Activated T-cell treated with anti-CD3 and anti-CD28 coated beads, Interleukin-2, amount 50 U/mL, for 24 hours (primary cell): ENCODE results near the gene NHS.

ENCODE experiments used
- DNase-seq: peaks from one replicate; pipeline ENCODE4 v3.0.0-alpha.2; 2020
- H3K27ac Mint-ChIP-seq: 2 replicates; pipeline ENCODE4 v1.8.0; 2020; ENCODE audit warnings: mild to moderate bottlenecking, mixed read lengths
- H3K27me3 Mint-ChIP-seq: 2 replicates; pipeline ENCODE4 v1.8.0; 2020; ENCODE audit warnings: mixed read lengths
- H3K36me3 Mint-ChIP-seq: 2 replicates; pipeline ENCODE4 v1.8.0; 2020; ENCODE audit warnings: low read depth, mixed read lengths
- H3K4me1 Mint-ChIP-seq: 2 replicates; pipeline ENCODE4 v1.8.0; 2020; ENCODE audit warnings: low read depth, mixed read lengths
- H3K4me3 Mint-ChIP-seq: 2 replicates; pipeline ENCODE4 v1.8.0; 2020; ENCODE audit warnings: mild to moderate bottlenecking, moderate library complexity, mixed read lengths
- H3K9me3 Mint-ChIP-seq: 2 replicates; pipeline ENCODE4 v1.8.0; 2020; ENCODE audit warnings: mixed read lengths

The NHS gene

DNA sequence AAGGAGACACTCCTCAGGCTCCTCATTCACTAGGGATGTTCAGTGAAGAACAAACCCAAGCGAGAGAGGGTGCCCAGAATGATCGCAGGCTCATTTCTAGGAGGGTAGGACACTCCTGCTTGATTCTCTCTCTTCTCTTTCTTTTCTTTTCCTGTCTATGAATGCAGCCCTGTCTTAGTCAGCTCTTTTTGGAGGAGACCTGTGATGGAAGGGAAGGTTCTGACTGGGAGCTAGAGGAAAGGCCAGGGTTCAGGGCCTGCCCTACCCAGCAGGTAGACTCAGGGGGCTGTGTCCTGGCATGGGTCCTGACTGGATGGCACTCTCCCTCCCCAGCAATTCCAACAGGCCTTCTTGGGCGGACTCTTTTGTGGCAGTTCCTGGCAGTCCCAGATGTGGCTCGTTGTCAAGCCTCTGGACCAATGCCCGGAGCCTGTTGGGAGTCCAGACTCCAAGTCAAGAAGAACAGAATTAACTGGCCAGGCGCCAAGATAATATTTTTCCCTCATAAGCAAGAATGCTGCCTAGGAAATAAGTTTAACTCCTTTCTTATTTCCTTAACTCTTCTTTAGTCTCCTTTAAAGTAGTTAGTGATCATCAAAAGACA is 222.9 kb downstream of the NHS start:
- Mint-ChIP-seq H3K27ac (no peak overlapping the region), H3K27me3 (peaks cover 53% of the 10 kb centered on the region), H3K4me3 (no peak overlapping the region), H3K9me3 (no peaks in the 10 kb centered on the region), H3K36me3 (no peaks in the 10 kb centered on the region), H3K4me1 (no peaks in the 10 kb centered on the region)
- DNase-seq = no peak

DNA sequence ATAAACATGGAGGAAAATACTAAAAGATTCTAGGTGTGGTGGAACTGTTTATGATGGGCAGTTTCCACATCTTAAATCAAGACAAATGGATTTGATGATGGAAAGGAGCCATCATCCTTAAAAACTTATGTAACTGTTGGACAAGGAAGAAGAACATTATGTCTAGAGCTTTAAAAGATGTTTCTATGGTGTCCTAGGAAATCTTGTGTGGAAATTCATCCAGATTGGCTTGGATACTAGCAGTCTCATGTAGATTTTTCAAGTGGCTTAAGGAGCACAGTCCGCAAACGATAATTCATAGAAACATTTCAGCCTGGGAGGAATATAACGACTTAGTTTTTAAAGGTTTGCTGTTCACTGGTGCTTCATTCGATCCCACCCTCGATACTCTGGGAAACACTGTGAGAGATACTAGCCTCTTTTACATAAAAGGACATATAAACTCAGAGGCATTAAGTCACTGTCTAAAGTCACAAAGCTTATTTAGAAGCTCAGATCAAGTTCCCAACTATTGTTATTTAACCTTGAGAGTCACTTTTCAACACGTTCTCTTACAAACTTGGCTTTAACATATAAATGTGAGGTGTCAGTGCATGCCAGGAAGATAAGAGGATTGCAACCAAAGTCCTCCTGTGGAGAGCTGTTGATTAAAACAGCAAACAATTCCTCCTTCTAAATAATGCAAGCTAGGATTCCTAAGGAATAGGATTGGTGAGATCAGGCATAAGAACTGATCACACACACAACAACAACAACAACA is 226.6 kb downstream of the NHS start:
- H3K4me3 Mint-ChIP-seq = no peak overlapping the region
- no peaks in the 10 kb centered on the region for H3K4me1 Mint-ChIP-seq
- DNase-seq = no peak
- H3K36me3 Mint-ChIP-seq = no peaks in the 10 kb centered on the region
- no peaks in the 10 kb centered on the region for H3K9me3 Mint-ChIP-seq
- H3K27ac Mint-ChIP-seq = no peak overlapping the region
- peaks cover 42% of the 10 kb centered on the region for H3K27me3 Mint-ChIP-seq

DNA sequence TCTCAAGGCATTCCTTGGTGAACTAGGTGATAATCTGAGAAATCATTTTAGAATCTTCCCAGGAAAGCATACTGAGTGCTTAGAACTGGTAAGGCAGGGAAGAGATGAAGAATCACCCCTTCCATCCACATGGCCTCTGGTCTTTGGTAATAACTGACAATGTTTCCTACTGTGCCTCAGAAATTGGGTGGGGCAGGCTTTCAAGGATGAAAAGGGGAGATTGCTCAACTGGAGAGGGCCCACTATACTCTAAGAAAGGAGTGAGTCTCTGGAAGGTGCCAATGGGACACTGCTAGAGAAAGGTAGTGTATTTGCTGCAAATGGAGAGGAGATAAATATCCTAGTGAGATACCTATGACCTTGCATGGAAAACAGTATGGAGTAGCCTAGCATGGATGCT is 227.2 kb downstream of the NHS start:
- no peak for DNase-seq
- no peaks in the 10 kb centered on the region for H3K9me3 Mint-ChIP-seq
- H3K4me1 Mint-ChIP-seq = no peaks in the 10 kb centered on the region
- H3K27ac Mint-ChIP-seq = no peak overlapping the region
- H3K27me3 Mint-ChIP-seq = peaks cover 45% of the 10 kb centered on the region
- no peak overlapping the region for H3K4me3 Mint-ChIP-seq
- H3K36me3 Mint-ChIP-seq = no peaks in the 10 kb centered on the region

DNA sequence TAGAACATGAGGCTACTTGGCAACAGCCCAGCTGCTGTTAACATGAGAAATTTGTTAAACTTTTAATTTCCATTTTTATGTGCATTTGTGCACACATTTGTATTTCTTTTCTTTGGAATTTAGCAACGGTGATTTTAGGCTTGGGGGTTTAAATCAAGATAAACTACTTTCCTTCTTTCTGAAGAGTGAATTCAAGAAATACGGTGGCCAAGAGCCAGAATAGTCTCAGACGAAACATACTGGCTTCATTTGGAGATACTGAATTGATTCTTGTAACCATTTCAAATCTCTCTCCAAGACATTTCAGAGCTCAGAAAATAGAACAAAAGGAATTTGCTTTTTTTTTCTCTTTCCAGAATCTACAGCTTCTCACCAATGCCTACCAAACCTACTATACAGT is 228.2 kb downstream of the NHS start:
- no peak overlapping the region for H3K27ac Mint-ChIP-seq
- no peaks in the 10 kb centered on the region for H3K4me1 Mint-ChIP-seq
- no peaks in the 10 kb centered on the region for H3K36me3 Mint-ChIP-seq
- no peak for DNase-seq
- H3K27me3 Mint-ChIP-seq = peaks cover 41% of the 10 kb centered on the region
- no peaks in the 10 kb centered on the region for H3K9me3 Mint-ChIP-seq
- no peak overlapping the region for H3K4me3 Mint-ChIP-seq

GRCh38 chrX:17605676-17606075 is 230.7 kb downstream of the NHS start:
- Mint-ChIP-seq H3K4me1 (no peaks in the 10 kb centered on the region), H3K27ac (no peak overlapping the region), H3K4me3 (no peak overlapping the region), H3K36me3 (no peaks in the 10 kb centered on the region), H3K9me3 (no peaks in the 10 kb centered on the region), H3K27me3 (peaks cover 32% of the 10 kb centered on the region)
- DNase-seq = no peak

- no peaks in the 10 kb centered on the region for H3K36me3 Mint-ChIP-seq
- no peak overlapping the region for H3K4me3 Mint-ChIP-seq
- H3K27ac Mint-ChIP-seq = no peak overlapping the region
- H3K9me3 Mint-ChIP-seq = no peaks in the 10 kb centered on the region
- H3K27me3 Mint-ChIP-seq = peaks cover 27% of the 10 kb centered on the region
- no peaks in the 10 kb centered on the region for H3K4me1 Mint-ChIP-seq
- DNase-seq = no peak
These were observed 231.2 kb downstream of the NHS start for GRCh38 chrX:17606231-17606630.

DNA sequence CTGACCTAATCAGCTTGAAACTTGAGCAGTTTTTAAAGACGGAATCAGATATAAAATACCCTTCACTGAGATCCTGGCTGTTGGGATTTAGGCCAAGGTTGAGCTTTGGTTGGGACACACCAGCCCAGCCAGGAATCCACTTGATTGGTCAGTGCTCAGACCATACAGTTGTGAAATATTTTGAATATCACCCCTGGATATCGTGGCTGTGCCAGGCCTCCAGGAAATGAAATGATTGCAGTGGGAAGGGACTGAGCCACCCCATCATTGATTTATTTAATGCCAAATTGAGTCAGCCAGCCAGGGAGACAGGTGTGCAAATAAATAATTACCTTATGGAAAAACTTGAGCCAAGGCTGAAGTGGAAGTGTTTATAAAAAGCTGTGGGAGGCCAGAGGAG is 233.9 kb downstream of the NHS start:
- H3K9me3 Mint-ChIP-seq = no peaks in the 10 kb centered on the region
- DNase-seq = no peak
- H3K27me3 Mint-ChIP-seq = peaks cover 38% of the 10 kb centered on the region
- peaks cover 3% of the 10 kb centered on the region for H3K4me1 Mint-ChIP-seq
- no peak overlapping the region for H3K4me3 Mint-ChIP-seq
- no peaks in the 10 kb centered on the region for H3K36me3 Mint-ChIP-seq
- H3K27ac Mint-ChIP-seq = no peak overlapping the region

GRCh38 chrX:17610788-17611187 is 235.8 kb downstream of the NHS start:
- Mint-ChIP-seq H3K27ac (no peak overlapping the region), H3K4me3 (no peak overlapping the region), H3K4me1 (peaks cover 9% of the 10 kb centered on the region), H3K27me3 (peaks cover 27% of the 10 kb centered on the region), H3K36me3 (no peaks in the 10 kb centered on the region), H3K9me3 (no peaks in the 10 kb centered on the region)
- DNase-seq = no peak

GRCh38 chrX:17613979-17614588 is 239.1 kb downstream of the NHS start:
- Mint-ChIP-seq H3K36me3 (no peaks in the 10 kb centered on the region), H3K4me3 (no peak overlapping the region), H3K9me3 (no peaks in the 10 kb centered on the region), H3K27me3 (peaks cover 20% of the 10 kb centered on the region), H3K4me1 (peaks cover 9% of the 10 kb centered on the region), H3K27ac (no peak overlapping the region)
- no peak for DNase-seq

DNA sequence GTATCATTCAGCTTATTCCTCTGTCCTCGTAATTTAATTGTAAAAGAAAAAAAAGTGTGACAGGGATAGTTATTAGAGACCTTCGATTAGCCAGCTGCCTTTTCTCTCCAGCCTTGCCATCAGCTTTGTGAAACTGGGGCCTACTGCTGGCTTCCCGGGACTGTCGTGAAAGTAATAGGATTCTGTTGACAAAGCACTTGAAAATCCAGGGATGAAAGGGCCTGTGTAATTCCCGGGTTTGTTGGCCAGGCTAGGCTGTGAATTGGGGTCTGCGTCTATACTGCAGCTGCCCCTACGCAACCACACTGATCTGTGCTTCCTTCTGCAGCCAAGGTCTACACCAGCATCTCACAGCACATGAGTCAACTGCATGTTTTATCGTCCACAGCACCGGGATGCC is 241.9 kb downstream of the NHS start:
- H3K4me3 Mint-ChIP-seq = no peak overlapping the region
- H3K9me3 Mint-ChIP-seq = no peaks in the 10 kb centered on the region
- peaks cover 18% of the 10 kb centered on the region for H3K27me3 Mint-ChIP-seq
- H3K27ac Mint-ChIP-seq = no peak overlapping the region
- H3K36me3 Mint-ChIP-seq = no peaks in the 10 kb centered on the region
- no peak for DNase-seq
- peaks cover 9% of the 10 kb centered on the region for H3K4me1 Mint-ChIP-seq

DNA sequence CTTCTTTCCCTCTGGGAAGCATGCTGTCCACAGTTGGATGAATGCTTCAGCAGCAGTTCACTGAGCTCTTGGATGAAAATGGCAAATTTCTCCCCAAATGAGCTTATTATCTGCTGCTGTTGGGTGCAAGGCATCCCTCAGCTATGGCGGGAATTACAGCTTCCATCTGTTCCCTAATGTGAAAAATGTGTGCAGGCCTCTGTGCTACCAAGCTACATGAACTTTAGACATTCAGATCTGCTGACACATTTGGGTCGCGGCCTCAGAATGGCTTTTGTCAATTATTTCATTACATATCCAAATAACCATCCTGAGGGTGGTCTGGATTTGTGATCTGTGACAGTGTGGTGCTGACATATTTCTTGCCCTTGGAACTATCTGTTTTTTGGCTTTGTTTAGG is 242.8 kb downstream of the NHS start:
- H3K4me3 Mint-ChIP-seq = no peak overlapping the region
- no peaks in the 10 kb centered on the region for H3K36me3 Mint-ChIP-seq
- H3K27me3 Mint-ChIP-seq = peaks cover 15% of the 10 kb centered on the region
- H3K4me1 Mint-ChIP-seq = peaks cover 9% of the 10 kb centered on the region
- no peaks in the 10 kb centered on the region for H3K9me3 Mint-ChIP-seq
- H3K27ac Mint-ChIP-seq = no peak overlapping the region
- DNase-seq = no peak

- H3K4me1 Mint-ChIP-seq = no peaks in the 10 kb centered on the region
- DNase-seq = no peak
- H3K4me3 Mint-ChIP-seq = no peak overlapping the region
- no peak overlapping the region for H3K27ac Mint-ChIP-seq
- no peaks in the 10 kb centered on the region for H3K9me3 Mint-ChIP-seq
- H3K27me3 Mint-ChIP-seq = peaks cover 22% of the 10 kb centered on the region
- H3K36me3 Mint-ChIP-seq = no peaks in the 10 kb centered on the region
These were observed 246.7 kb downstream of the NHS start for GRCh38 chrX:17621566-17622270.

DNA sequence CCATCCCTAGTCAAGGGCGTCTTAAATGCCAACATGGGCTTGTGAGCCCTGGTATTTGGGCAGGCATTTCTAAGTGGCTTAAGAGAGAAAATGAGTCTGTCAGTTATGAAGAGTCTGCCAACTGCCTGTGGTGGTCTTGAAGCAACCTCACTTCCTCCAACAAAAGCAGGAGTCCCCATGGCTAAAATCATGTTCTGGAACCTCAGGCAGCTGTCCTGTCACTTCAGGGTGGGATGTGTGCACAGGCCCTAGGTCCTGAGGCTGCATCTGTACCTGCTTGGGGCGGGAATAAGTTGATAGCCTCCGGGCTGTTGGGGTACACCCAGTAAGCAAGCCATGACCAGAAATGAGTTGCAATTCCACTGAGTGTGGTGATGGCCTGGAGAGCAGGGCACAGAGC is 247.3 kb downstream of the NHS start:
- H3K9me3 Mint-ChIP-seq = no peaks in the 10 kb centered on the region
- peaks cover 22% of the 10 kb centered on the region for H3K27me3 Mint-ChIP-seq
- H3K36me3 Mint-ChIP-seq = no peaks in the 10 kb centered on the region
- no peak overlapping the region for H3K4me3 Mint-ChIP-seq
- no peak for DNase-seq
- no peak overlapping the region for H3K27ac Mint-ChIP-seq
- H3K4me1 Mint-ChIP-seq = no peaks in the 10 kb centered on the region

GRCh38 chrX:17623750-17624149 is 248.8 kb downstream of the NHS start:
- no peaks in the 10 kb centered on the region for H3K4me1 Mint-ChIP-seq
- H3K27ac Mint-ChIP-seq = no peak overlapping the region
- H3K27me3 Mint-ChIP-seq = peaks cover 27% of the 10 kb centered on the region
- H3K4me3 Mint-ChIP-seq = no peak overlapping the region
- DNase-seq = no peak
- no peaks in the 10 kb centered on the region for H3K9me3 Mint-ChIP-seq
- no peaks in the 10 kb centered on the region for H3K36me3 Mint-ChIP-seq

- Mint-ChIP-seq H3K4me1 (no peaks in the 10 kb centered on the region), H3K27me3 (peaks cover 20% of the 10 kb centered on the region), H3K36me3 (no peaks in the 10 kb centered on the region), H3K4me3 (no peak overlapping the region), H3K27ac (no peak overlapping the region), H3K9me3 (no peaks in the 10 kb centered on the region)
- DNase-seq = no peak
These were observed 252.0 kb downstream of the NHS start for GRCh38 chrX:17627026-17627425.
